ENCODE data around the gene UBAC2. TPM values are rescaled to one million over a fixed set of nuclear protein-coding genes. Genes with fewer than 3 reads are reported as not detected.
A peak's percentile ranks its signal among the peaks of the same experiment; 100 is the strongest.

Gene UBAC2
- total RNA-seq, 1 donor from 2014 or later = 52.6 TPM

GRCh38 chr13:99214232-99214631 lies 13.6 kb downstream of the UBAC2 start:
- intact Hi-C loops (cut with micrococcal nuclease) = loop anchor here (1.0 to 10.0 kb wide), 6 partner anchors 10 to 1181 kb away; partner anchors contain the start of genes STK24 and UBAC2
- Mint-ChIP-seq H3K36me3 (ENCODE audit: low read depth) (peaks cover 29% of the 10 kb centered on the region), H3K9me3 (no peaks in the 10 kb centered on the region), H3K27me3 (no peaks in the 10 kb centered on the region), H3K4me1 (peaks cover 68% of the 10 kb centered on the region), H3K27ac (peak overlapping the region; percentile 92), H3K4me3 (peak overlapping the region; percentile 83)
- DNase-seq = peak; percentile 78

DNA sequence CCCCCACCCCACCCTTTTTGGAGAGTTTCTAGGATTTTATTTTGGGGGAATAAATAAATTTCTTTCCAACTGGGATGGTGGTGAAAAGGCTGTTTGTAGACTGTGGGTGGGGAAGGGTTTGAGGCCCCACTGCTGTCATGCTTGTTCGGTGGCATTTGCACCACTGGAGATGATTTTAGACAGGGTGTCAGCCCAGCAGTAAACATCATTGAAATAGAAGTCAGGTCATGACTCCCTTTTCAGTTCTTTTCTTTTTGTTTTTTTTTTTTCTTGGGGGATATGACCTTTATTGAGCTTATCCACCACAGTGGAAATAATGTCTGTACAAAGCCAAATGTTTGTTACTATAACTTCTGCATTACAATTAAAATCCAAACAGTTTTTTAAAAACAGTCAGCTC lies 14.1 kb downstream of the UBAC2 start:
- intact Hi-C loops (cut with micrococcal nuclease) = loop anchor here (1.0 to 10.0 kb wide), 9 partner anchors 10 to 1180 kb away; partner anchors contain the start of genes GPR18, STK24 and UBAC2
- Mint-ChIP-seq H3K27me3 (no peaks in the 10 kb centered on the region), H3K4me1 (peaks cover 69% of the 10 kb centered on the region), H3K36me3 (ENCODE audit: low read depth) (peaks cover 25% of the 10 kb centered on the region), H3K9me3 (no peaks in the 10 kb centered on the region), H3K27ac (peak overlapping the region; percentile 92), H3K4me3 (peak overlapping the region; percentile 83)
- no peak for DNase-seq

DNA sequence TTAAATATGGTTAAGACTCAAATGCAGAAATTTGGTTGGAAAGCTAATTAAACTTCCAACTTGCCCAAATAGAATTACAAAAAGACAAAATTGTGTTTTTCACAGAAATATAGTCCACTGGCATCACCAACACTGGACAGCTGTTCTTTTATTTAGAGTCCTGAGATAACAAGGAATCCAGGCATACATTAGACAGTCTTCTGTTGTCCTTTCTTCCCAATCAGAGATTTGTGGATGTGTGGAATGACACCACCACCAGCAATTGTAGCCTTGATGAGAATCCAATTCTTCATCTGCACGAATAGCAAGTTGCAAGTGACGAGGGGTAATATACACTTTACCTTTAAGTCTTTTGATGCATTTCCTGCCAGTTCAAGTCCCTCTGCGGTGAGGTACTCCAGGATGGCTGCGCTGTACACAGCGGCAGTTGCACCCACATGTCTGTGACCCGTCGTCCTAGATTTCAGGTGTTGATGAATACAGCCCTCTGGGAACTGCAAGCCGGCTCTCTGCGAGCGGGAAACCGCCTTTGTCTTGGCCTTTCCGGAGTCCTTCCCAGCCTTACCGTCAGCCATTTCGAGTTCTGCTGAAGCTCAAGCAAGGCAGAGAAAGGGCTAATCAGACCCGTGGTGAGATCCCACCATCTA lies 14.7 kb downstream of the UBAC2 start:
- intact Hi-C loops (cut with micrococcal nuclease) = loop anchor here (1.0 to 10.0 kb wide), 6 partner anchors 43 to 1179 kb away; partner anchors contain the start of genes GPR18 and STK24
- H3K4me1 Mint-ChIP-seq = peaks cover 68% of the 10 kb centered on the region

DNA sequence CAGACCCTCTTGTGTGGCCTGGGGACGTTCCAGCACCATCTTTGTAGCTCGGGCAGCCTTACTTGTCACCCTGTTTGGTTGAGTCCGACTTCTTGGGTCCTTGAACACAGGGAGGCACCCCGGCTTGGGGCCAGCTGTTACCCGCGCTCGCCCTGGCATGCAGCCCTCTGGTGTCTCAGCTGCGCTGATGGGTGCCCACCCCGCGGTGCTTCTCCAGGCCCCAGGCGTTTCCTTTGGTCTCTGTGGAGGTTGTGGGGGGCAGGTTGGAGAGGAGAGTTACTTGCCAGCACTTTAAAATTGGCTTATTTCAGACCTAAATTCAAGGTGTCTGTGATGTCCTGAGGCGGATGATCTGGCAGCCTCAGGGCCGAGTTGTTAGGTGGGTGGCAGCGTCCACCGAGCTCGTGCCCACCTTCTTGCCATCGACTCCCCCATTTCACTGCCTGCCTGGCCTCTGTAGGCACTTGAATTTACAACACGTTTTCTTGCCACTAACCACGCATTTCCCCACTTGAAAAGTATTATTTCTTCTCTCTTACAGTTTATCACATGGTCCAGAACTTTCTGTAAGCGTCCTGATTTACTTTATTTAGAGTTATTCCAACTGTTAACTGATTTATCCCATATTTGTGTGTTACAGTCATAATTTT lies 16.9 kb downstream of the UBAC2 start:
- Mint-ChIP-seq H3K4me1 (peaks cover 71% of the 10 kb centered on the region), H3K27ac (peak overlapping the region; percentile 70), H3K4me3 (peak overlapping the region; percentile 38), H3K9me3 (no peaks in the 10 kb centered on the region), H3K27me3 (no peaks in the 10 kb centered on the region), H3K36me3 (ENCODE audit: low read depth) (peaks cover 21% of the 10 kb centered on the region)
- intact Hi-C loops (cut with micrococcal nuclease) = loop anchor here (2.0 to 10.0 kb wide), 6 partner anchors 81 to 1177 kb away; partner anchors contain the start of gene STK24
- DNase-seq = no peak

More for the DNA sequence above, 14.7 kb downstream of the UBAC2 start:
- DNase-seq = peak; percentile 90
- Mint-ChIP-seq H3K9me3 (no peaks in the 10 kb centered on the region), H3K4me3 (peak overlapping the region; percentile 83), H3K36me3 (ENCODE audit: low read depth) (peaks cover 23% of the 10 kb centered on the region), H3K27me3 (no peaks in the 10 kb centered on the region), H3K27ac (peak overlapping the region; percentile 92)

- H3K9me3 Mint-ChIP-seq = no peaks in the 10 kb centered on the region
- H3K36me3 Mint-ChIP-seq (ENCODE audit: low read depth) = peaks cover 23% of the 10 kb centered on the region
- H3K4me3 Mint-ChIP-seq = peak overlapping the region; percentile 71
- H3K4me1 Mint-ChIP-seq = peaks cover 73% of the 10 kb centered on the region
- DNase-seq = no peak
- intact Hi-C loops (cut with micrococcal nuclease) = loop anchor here (2.0 to 10.0 kb wide), 6 partner anchors 81 to 1177 kb away; partner anchors contain the start of gene STK24
- H3K27me3 Mint-ChIP-seq = no peaks in the 10 kb centered on the region
- H3K27ac Mint-ChIP-seq = peak overlapping the region; percentile 83
Observed at GRCh38 chr13:99218126-99218525, 17.5 kb downstream of the UBAC2 start.

DNA sequence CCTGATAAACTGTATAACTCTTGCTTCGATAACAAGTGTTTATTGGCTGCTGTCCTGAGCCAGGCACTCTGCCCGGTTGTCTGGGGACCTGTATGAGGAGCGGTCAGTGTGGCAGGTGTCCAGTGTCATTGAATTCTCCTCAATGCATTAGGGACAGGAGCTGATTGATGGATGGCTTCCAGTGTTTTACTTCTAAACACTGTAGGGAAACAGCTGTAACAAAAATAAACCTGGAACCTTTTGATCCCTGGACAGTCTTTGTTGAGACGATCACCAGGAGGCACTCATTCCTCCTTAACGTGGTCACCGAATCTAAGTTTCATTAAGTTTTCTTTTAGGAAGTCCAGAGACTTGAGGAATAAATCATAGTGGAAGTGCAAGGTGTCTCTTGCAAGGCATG lies 17.9 kb downstream of the UBAC2 start:
- no peak for DNase-seq
- H3K36me3 Mint-ChIP-seq (ENCODE audit: low read depth) = peaks cover 25% of the 10 kb centered on the region
- peaks cover 75% of the 10 kb centered on the region for H3K4me1 Mint-ChIP-seq
- peak overlapping the region; percentile 71 for H3K4me3 Mint-ChIP-seq
- intact Hi-C loops (cut with micrococcal nuclease) = loop anchor here (2.0 to 10.0 kb wide), 6 partner anchors 80 to 1176 kb away; partner anchors contain the start of gene STK24
- no peaks in the 10 kb centered on the region for H3K9me3 Mint-ChIP-seq
- peak overlapping the region; percentile 83 for H3K27ac Mint-ChIP-seq
- no peaks in the 10 kb centered on the region for H3K27me3 Mint-ChIP-seq

DNA sequence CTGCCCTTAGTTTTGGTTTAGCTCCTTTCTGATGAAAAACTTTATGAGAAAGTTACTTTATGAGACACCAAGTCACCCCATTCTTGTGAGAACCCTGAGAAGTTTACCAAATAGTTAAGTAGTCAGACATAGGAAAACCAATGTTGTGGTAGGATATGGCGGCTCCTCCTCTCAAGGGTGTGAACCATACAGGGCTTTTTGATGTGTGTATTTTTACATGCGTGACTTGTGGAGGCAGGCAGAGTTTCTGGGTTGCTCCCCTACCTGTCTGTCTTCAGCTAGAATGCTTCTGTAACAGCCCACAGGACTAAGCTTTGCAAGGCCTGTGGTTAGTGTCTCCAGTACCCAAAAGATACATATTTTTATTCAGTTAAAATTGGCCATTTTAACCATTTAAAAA lies 18.3 kb downstream of the UBAC2 start:
- peak overlapping the region; percentile 71 for H3K4me3 Mint-ChIP-seq
- peak overlapping the region; percentile 83 for H3K27ac Mint-ChIP-seq
- H3K9me3 Mint-ChIP-seq = no peaks in the 10 kb centered on the region
- H3K36me3 Mint-ChIP-seq (ENCODE audit: low read depth) = peaks cover 25% of the 10 kb centered on the region
- H3K27me3 Mint-ChIP-seq = no peaks in the 10 kb centered on the region
- peaks cover 77% of the 10 kb centered on the region for H3K4me1 Mint-ChIP-seq
- intact Hi-C loops (cut with micrococcal nuclease) = loop anchor here (1.0 to 10.0 kb wide), 9 partner anchors 9 to 1176 kb away; partner anchors contain the start of genes GPR18, STK24 and UBAC2
- DNase-seq = peak; percentile 90

GRCh38 chr13:99220199-99220935 lies 19.7 kb downstream of the UBAC2 start:
- peak overlapping the region; percentile 74 for H3K27ac Mint-ChIP-seq
- peak overlapping the region; percentile 60 for H3K4me3 Mint-ChIP-seq
- H3K36me3 Mint-ChIP-seq (ENCODE audit: low read depth) = peaks cover 28% of the 10 kb centered on the region
- no peaks in the 10 kb centered on the region for H3K27me3 Mint-ChIP-seq
- H3K9me3 Mint-ChIP-seq = no peaks in the 10 kb centered on the region
- DNase-seq = peak; percentile 78
- intact Hi-C loops (cut with micrococcal nuclease) = no loop called here
- peaks cover 73% of the 10 kb centered on the region for H3K4me1 Mint-ChIP-seq

DNA sequence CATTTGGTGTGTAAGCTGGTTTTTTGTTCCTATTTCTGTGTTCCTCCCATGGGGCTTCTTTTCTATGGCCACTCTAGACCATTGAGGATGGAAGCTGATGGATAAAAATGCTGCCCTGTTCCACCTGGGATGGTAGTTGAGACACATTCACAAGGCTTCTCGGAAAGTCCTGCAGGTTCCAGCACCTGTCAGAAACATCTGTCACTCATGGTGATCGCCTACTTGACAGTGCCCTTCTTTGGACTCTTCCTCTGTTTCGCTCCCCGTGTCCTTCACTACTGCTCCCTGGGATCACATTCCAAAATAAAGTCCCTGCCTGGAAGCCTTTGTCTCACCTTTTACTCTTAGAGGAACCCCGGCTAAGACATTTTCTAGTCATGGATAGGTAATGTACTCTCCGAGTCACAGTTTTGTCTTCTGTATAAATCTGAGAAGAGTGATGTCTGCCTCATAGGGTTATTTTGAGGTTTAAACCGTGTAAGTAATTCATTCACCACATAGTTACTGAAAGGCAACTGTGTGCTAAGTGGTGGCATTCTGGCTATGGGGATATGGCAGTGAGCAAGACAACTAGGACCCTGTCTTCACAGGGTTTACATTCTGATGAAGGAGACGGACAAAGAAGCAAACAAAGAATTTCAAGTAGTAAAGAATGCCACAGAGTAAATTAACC lies 21.0 kb downstream of the UBAC2 start:
- Mint-ChIP-seq H3K4me1 (peaks cover 77% of the 10 kb centered on the region), H3K36me3 (ENCODE audit: low read depth) (peaks cover 38% of the 10 kb centered on the region), H3K9me3 (no peaks in the 10 kb centered on the region), H3K27me3 (no peaks in the 10 kb centered on the region), H3K4me3 (peak overlapping the region; percentile 0), H3K27ac (no peak overlapping the region)
- intact Hi-C loops (cut with micrococcal nuclease) = no loop called here
- DNase-seq = no peak

DNA sequence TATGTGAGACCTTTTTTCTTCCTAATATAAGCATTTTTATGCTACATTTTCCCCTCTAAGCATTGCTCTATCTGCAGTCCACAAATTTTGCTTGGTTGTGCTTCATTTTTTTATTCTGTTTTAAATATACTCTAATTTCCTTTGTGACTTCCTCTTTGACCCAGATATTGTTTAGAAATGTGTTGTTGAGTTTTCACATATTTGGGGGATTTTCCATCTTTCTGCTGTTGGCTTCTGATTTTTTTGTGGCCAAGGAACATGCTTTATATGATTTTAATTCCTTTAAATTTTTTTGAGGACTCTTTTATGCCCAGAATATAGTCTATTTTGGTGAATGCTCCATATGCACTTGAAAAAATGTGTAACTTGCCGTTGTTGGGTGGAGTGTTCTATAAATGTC lies 22.9 kb downstream of the UBAC2 start:
- Mint-ChIP-seq H3K36me3 (ENCODE audit: low read depth) (peaks cover 45% of the 10 kb centered on the region), H3K4me3 (no peak overlapping the region), H3K4me1 (peaks cover 70% of the 10 kb centered on the region), H3K9me3 (no peaks in the 10 kb centered on the region), H3K27me3 (no peaks in the 10 kb centered on the region), H3K27ac (no peak overlapping the region)
- DNase-seq = no peak
- intact Hi-C loops (cut with micrococcal nuclease) = no loop called here

DNA sequence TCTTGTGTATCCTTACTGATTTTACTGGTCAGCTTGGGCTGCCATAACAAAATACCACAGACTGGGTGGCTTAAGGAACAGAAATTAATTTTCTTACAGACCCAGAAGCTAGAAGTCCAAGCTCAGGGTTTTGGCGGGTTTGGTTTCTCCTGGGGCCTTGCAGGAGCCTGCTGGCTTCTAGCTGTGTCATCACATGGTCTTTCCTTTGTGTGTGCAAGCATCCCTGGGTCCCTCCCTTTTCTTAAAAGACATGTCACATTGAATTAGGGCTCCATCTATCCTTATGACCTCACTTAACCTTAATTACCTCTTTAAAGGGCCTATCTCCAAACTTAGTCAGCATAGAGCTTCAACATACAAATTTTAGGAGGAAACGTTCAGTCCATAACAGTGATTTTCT lies 23.4 kb downstream of the UBAC2 start:
- peaks cover 47% of the 10 kb centered on the region for H3K36me3 Mint-ChIP-seq (ENCODE audit: low read depth)
- no peak for DNase-seq
- H3K4me1 Mint-ChIP-seq = peaks cover 70% of the 10 kb centered on the region
- no peaks in the 10 kb centered on the region for H3K9me3 Mint-ChIP-seq
- intact Hi-C loops (cut with micrococcal nuclease) = no loop called here
- no peaks in the 10 kb centered on the region for H3K27me3 Mint-ChIP-seq
- H3K27ac Mint-ChIP-seq = no peak overlapping the region
- no peak overlapping the region for H3K4me3 Mint-ChIP-seq

- H3K4me1 Mint-ChIP-seq = peaks cover 71% of the 10 kb centered on the region
- no peak for DNase-seq
- H3K9me3 Mint-ChIP-seq = no peaks in the 10 kb centered on the region
- H3K27me3 Mint-ChIP-seq = no peaks in the 10 kb centered on the region
- H3K36me3 Mint-ChIP-seq (ENCODE audit: low read depth) = peaks cover 48% of the 10 kb centered on the region
- intact Hi-C loops (cut with micrococcal nuclease) = no loop called here
- no peak overlapping the region for H3K4me3 Mint-ChIP-seq
- H3K27ac Mint-ChIP-seq = no peak overlapping the region
Observed at GRCh38 chr13:99225078-99225477, 24.4 kb downstream of the UBAC2 start.

DNA sequence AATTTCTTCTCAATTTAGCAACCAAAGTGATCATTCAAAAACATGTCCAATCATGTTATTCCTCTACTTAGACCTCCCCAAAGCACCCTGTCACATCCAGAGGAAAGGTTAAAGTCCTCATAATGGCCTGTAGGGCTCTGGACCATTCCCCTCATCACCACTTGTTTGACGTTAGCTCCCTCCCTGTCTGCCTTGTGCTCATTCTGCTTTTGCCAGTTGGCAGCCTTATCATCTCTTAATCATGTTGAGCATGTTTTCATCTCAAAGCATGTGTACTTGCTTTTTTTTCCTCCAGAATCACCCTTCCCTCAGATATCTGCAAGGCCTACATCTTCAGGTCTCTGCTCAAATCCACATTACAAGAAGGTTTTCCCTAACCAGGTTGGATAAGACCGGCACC lies 25.9 kb downstream of the UBAC2 start:
- intact Hi-C loops (cut with micrococcal nuclease) = no loop called here
- Mint-ChIP-seq H3K4me3 (no peak overlapping the region), H3K27ac (peak overlapping the region; percentile 18), H3K27me3 (no peaks in the 10 kb centered on the region), H3K9me3 (no peaks in the 10 kb centered on the region), H3K36me3 (ENCODE audit: low read depth) (peaks cover 46% of the 10 kb centered on the region), H3K4me1 (peaks cover 62% of the 10 kb centered on the region)
- no peak for DNase-seq
